GM10847 (cell line): ENCODE results near the gene MAST4.

ENCODE experiments used
- POLR2A ChIP-seq: IDR thresholded peaks from 2 replicates; pipeline ENCODE4 v1.6.1; 2011; ENCODE audit not compliant: insufficient read length; ENCODE audit errors: extremely low read depth

Gene MAST4

GRCh38 chr5:66697796-66698564 is 101.8 kb downstream of the MAST4 start:
- no peak for TF ChIP-seq POLR2A

- no peak for TF ChIP-seq POLR2A
Observed at GRCh38 chr5:66701244-66701643, 105.1 kb downstream of the MAST4 start.

GRCh38 chr5:66702426-66702825 is 106.2 kb downstream of the MAST4 start:
- TF ChIP-seq POLR2A: no peak

- TF ChIP-seq POLR2A: no peak
Observed at GRCh38 chr5:66704790-66705425, 108.7 kb downstream of the MAST4 start.

- no peak for TF ChIP-seq POLR2A
Observed at GRCh38 chr5:66708368-66708767, 112.2 kb downstream of the MAST4 start.

- no peak for TF ChIP-seq POLR2A
Observed at GRCh38 chr5:66710557-66711088, 114.4 kb downstream of the MAST4 start.

GRCh38 chr5:66713998-66714397 is 117.8 kb downstream of the MAST4 start:
- no peak for TF ChIP-seq POLR2A

- no peak for TF ChIP-seq POLR2A
Observed at GRCh38 chr5:66717455-66718373, 121.5 kb downstream of the MAST4 start.

- TF ChIP-seq POLR2A: no peak
Observed at GRCh38 chr5:66718374-66719002, 122.3 kb downstream of the MAST4 start.

- TF ChIP-seq POLR2A: no peak
Observed at GRCh38 chr5:66720780-66721179, 124.6 kb downstream of the MAST4 start.

- TF ChIP-seq POLR2A: no peak
Observed at GRCh38 chr5:66722686-66723085, 126.5 kb downstream of the MAST4 start.

GRCh38 chr5:66724349-66725139 is 128.4 kb downstream of the MAST4 start:
- no peak for TF ChIP-seq POLR2A

GRCh38 chr5:66727630-66728029 is 131.4 kb downstream of the MAST4 start:
- TF ChIP-seq POLR2A: no peak

GRCh38 chr5:66728049-66728448 is 131.9 kb downstream of the MAST4 start:
- no peak for TF ChIP-seq POLR2A
